ENCODE measurements around the gene IL4R. TPM values are rescaled to one million over a fixed set of nuclear protein-coding genes. Genes with fewer than 3 reads are reported as not detected.
A peak's percentile ranks its signal among the peaks of the same experiment; 100 is the strongest.

IL4R gene
- total RNA-seq, 1 experiment from 2014 or later = 12.0 TPM

DNA sequence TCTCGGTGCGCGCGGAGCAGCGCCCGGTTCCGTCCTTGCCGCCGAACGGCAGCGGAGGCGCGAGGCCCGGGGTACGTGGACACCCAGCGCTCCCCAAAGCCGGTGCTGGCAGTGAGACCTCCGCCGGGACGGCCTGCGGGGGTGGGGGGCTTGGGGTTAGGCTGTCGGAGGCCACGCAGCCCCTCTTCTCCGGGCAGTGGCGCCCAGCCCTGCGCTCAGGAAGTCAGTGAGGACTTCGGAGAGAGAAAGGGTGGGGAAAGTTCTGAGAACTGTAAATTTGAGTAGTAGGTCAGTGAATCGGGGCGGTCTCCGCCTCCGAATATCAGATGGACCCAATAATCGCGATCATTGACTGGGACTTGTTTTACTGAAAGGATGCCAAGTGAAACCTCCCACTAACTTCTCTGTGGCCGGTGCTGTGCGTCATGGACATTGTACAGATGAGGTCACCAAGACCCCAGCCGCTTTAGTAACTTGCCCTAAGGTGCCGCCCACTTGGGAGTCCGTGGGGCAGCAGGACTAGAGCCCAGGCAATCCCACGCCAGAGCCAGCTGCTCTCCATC, 468 bp downstream of the IL4R start:
- Histone ChIP-seq H3K9ac (ENCODE audit: low read length) (peak overlapping the region; percentile 73), H3K27me3 (ENCODE audit: low read length) (no peaks in the 10 kb centered on the region; the same call in 1 of the 2 replicates), H3K79me2 (ENCODE audit: low read length) (no peaks in the 10 kb centered on the region), H3K4me3 (ENCODE audit: low read length) (peak overlapping the region; percentile 77), H3K4me2 (ENCODE audit: low read depth, low read length, poor library complexity, severe bottlenecking) (peak overlapping the region; percentile 95), H3K9me3 (ENCODE audit: low read length) (no peaks in the 10 kb centered on the region), H3K9me2 (replicated peaks; ENCODE audit: insufficient read depth, low read length) (no peaks in the 10 kb centered on the region), H4K20me1 (ENCODE audit: insufficient read depth, low read depth, low read length) (peaks cover 4% of the 10 kb centered on the region; the same call in 1 of the 2 replicates), H3K36me3 (ENCODE audit: insufficient read depth, low read length) (no peaks in the 10 kb centered on the region), H3K4me1 (ENCODE audit: low read length) (peaks cover 28% of the 10 kb centered on the region), H2AFZ (ENCODE audit: low read length) (peak overlapping the region; percentile 79), H3K27ac (ENCODE audit: low read length) (no peak overlapping the region)
- peak; percentile 45 for DNase-seq

DNA sequence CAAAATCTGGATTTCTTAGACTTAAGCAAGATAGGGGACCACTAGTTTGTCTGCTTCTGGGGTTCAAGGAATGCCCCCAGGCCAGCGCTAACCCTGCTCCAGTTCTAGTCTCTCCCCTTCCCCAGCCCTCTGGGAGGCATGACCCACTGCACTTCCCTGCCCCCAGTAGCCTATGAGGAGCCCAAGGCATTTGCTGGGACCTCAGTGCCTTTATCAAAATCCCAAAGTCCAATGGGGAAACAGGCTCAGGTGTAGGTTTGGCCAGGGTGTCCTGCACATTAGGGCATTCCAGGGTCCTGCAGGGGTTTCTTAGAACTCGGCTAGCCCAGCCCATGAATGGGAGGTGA, 1.2 kb downstream of the IL4R start:
- Histone ChIP-seq H3K36me3 (ENCODE audit: insufficient read depth, low read length) (no peaks in the 10 kb centered on the region), H3K27me3 (ENCODE audit: low read length) (no peaks in the 10 kb centered on the region; the same call in 1 of the 2 replicates), H2AFZ (ENCODE audit: low read length) (no peak overlapping the region), H3K9me2 (replicated peaks; ENCODE audit: insufficient read depth, low read length) (no peaks in the 10 kb centered on the region), H3K4me3 (ENCODE audit: low read length) (no peak overlapping the region), H3K9me3 (ENCODE audit: low read length) (no peaks in the 10 kb centered on the region), H3K27ac (ENCODE audit: low read length) (no peak overlapping the region), H3K9ac (ENCODE audit: low read length) (no peak overlapping the region), H4K20me1 (ENCODE audit: insufficient read depth, low read depth, low read length) (peaks cover 4% of the 10 kb centered on the region; the same call in 1 of the 2 replicates), H3K4me2 (ENCODE audit: low read depth, low read length, poor library complexity, severe bottlenecking) (no peak overlapping the region), H3K79me2 (ENCODE audit: low read length) (no peaks in the 10 kb centered on the region), H3K4me1 (ENCODE audit: low read length) (peaks cover 28% of the 10 kb centered on the region)
- no peak for DNase-seq

DNA sequence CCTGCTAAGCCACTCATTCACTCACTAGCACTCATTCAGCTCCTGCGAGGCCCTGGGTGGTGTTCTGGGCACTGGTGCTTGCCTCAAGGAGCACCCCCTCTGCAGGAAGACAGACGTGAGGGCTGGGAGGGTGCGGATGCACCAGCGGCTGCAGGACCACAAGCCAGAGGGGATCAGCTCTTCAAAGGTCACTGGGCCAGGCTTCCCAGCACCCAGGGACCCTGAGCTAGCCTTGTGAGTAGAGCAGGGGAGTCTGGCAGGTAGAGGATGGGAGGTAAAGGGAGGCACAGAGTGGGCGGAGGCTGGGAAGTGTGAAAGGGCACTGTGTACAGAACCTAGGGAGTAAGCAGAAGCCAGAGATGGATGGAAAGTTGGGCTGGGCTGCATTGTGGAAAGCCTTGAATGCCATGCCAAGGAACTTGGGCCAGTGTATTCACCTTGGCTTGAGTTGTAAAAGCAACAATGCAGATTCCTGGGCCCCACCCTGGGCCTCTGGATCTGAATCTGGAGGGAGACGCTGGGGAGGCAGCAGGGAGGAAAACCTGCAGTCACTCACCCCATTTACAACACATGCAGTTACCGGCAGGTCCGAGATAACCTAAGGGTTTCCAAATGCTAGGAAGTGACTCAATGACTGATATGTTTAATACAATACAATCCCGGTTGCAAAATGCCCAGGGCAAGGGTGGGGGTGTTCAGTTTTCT, 1.7 kb downstream of the IL4R start:
- Histone ChIP-seq H3K9ac (ENCODE audit: low read length) (no peak overlapping the region), H2AFZ (ENCODE audit: low read length) (no peak overlapping the region), H3K4me2 (ENCODE audit: low read depth, low read length, poor library complexity, severe bottlenecking) (no peak overlapping the region), H3K36me3 (ENCODE audit: insufficient read depth, low read length) (no peaks in the 10 kb centered on the region), H3K4me1 (ENCODE audit: low read length) (peaks cover 28% of the 10 kb centered on the region), H3K9me2 (replicated peaks; ENCODE audit: insufficient read depth, low read length) (no peaks in the 10 kb centered on the region), H4K20me1 (ENCODE audit: insufficient read depth, low read depth, low read length) (peaks cover 4% of the 10 kb centered on the region; the same call in 1 of the 2 replicates), H3K27me3 (ENCODE audit: low read length) (no peaks in the 10 kb centered on the region; the same call in 1 of the 2 replicates), H3K9me3 (ENCODE audit: low read length) (no peaks in the 10 kb centered on the region), H3K27ac (ENCODE audit: low read length) (no peak overlapping the region), H3K79me2 (ENCODE audit: low read length) (no peaks in the 10 kb centered on the region), H3K4me3 (ENCODE audit: low read length) (no peak overlapping the region)
- no peak for DNase-seq

DNA sequence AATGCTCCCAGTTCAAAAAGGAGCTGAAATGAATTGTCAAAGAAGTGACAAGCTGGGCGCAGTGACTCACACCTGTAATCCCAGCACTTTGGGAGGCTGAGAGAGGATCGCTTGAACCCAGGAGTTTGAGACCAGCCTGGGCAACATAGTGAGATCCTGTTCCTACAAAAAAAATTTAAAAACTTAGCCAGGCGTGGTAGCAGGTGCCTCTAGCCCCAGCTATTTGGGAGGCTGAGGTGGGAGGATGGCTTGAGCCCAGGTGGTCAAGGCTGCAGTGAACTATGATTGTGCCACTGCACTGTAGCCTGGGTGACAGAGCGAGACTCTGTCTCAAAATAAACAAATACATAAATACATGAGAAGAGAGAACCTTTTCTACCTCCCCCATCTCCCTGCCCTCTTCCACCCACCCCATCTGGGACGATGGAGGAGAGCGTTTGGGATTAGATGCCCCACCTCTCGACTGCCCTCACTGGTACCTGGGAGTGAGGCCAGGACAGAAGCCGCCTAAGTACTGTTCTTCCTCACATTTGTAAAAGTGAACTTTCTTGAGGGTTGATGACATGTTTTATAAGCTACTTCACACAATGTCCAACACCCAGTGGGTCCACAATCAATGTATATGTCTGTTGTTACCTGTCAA, 2.4 kb downstream of the IL4R start:
- Histone ChIP-seq H3K9me3 (ENCODE audit: low read length) (no peaks in the 10 kb centered on the region), H3K9ac (ENCODE audit: low read length) (no peak overlapping the region), H3K4me1 (ENCODE audit: low read length) (peaks cover 28% of the 10 kb centered on the region)

DNA sequence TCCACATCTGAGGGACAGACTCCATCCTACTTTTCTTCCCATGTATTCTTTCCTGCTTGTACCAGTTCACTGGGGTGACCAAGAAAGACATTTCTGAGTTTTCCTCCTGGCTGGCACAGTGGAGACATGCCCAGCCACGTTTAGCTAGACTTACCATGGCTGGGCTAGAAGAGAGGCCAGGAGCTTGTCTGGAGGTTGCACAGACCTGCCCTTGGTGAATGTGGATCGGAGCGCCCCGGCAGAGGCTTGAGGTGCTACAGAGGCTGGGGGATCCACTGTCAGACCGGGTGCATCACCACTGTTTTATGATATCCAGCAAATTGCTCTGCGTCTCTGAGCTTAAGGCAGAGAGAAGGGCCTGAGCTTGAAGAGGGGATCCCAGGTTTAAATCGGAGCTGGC, 3.5 kb downstream of the IL4R start:
- Histone ChIP-seq H3K4me2 (ENCODE audit: low read depth, low read length, poor library complexity, severe bottlenecking) (no peak overlapping the region), H3K27ac (ENCODE audit: low read length) (no peak overlapping the region), H3K9me2 (replicated peaks; ENCODE audit: insufficient read depth, low read length) (no peaks in the 10 kb centered on the region), H3K9ac (ENCODE audit: low read length) (no peak overlapping the region), H3K36me3 (ENCODE audit: insufficient read depth, low read length) (no peaks in the 10 kb centered on the region), H3K27me3 (ENCODE audit: low read length) (no peaks in the 10 kb centered on the region; the same call in 1 of the 2 replicates), H3K79me2 (ENCODE audit: low read length) (no peaks in the 10 kb centered on the region), H4K20me1 (ENCODE audit: insufficient read depth, low read depth, low read length) (peaks cover 4% of the 10 kb centered on the region; the same call in 1 of the 2 replicates), H3K9me3 (ENCODE audit: low read length) (no peaks in the 10 kb centered on the region), H2AFZ (ENCODE audit: low read length) (no peak overlapping the region), H3K4me3 (ENCODE audit: low read length) (no peak overlapping the region), H3K4me1 (ENCODE audit: low read length) (peaks cover 28% of the 10 kb centered on the region)
- DNase-seq = no peak

More for the DNA sequence above, 2.4 kb downstream of the IL4R start:
- Histone ChIP-seq H3K27ac (ENCODE audit: low read length) (no peak overlapping the region), H4K20me1 (ENCODE audit: insufficient read depth, low read depth, low read length) (peaks cover 4% of the 10 kb centered on the region; the same call in 1 of the 2 replicates), H2AFZ (ENCODE audit: low read length) (no peak overlapping the region), H3K36me3 (ENCODE audit: insufficient read depth, low read length) (no peaks in the 10 kb centered on the region), H3K9me2 (replicated peaks; ENCODE audit: insufficient read depth, low read length) (no peaks in the 10 kb centered on the region), H3K79me2 (ENCODE audit: low read length) (no peaks in the 10 kb centered on the region), H3K27me3 (ENCODE audit: low read length) (no peaks in the 10 kb centered on the region; the same call in 1 of the 2 replicates), H3K4me2 (ENCODE audit: low read depth, low read length, poor library complexity, severe bottlenecking) (no peak overlapping the region), H3K4me3 (ENCODE audit: low read length) (no peak overlapping the region)
- no peak for DNase-seq

DNA sequence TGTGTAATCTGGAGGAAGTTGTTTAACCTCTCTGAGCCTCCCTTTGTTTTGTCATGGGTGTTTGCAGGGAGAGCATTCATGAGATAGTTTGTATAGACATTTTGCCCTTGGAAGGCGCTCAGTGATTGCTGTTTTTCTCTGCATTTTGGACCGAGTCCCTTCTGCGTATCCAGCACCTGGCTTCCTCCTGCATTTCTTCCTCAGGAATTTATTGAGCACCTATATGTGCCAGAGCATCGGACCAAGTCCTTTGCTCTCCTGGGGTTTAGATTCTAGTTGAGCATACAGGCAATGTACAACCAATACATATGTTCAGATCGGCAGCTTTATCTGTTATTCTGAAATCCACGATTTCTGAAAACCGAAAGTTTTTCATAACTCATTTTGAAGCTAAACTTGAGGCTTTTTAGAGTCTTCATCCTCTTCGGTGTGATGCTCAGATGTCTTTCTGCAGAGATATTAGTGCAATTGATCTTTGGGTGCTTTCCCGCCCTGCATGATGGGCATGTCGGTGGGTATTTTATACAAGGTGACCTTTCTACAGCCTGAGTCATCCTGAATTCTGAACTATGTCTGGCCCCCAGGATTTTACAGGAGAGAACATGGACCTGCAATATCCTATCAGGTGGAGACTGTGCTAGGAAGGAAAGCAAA, 4.1 kb downstream of the IL4R start:
- H3K9ac ChIP-seq (ENCODE audit: low read length) = no peak overlapping the region
- H2AFZ ChIP-seq (ENCODE audit: low read length) = no peak overlapping the region
- no peaks in the 10 kb centered on the region for H3K9me2 ChIP-seq (replicated peaks; ENCODE audit: insufficient read depth, low read length)
- peaks cover 6% of the 10 kb centered on the region; the same call in 1 of the 2 replicates for H4K20me1 ChIP-seq (ENCODE audit: insufficient read depth, low read depth, low read length)
- H3K4me2 ChIP-seq (ENCODE audit: low read depth, low read length, poor library complexity, severe bottlenecking) = peak overlapping the region; percentile 51
- no peak overlapping the region; the same call in 1 of the 2 replicates for H3K4me3 ChIP-seq (ENCODE audit: low read length)
- H3K4me1 ChIP-seq (ENCODE audit: low read length) = peaks cover 28% of the 10 kb centered on the region
- no peaks in the 10 kb centered on the region; the same call in 1 of the 2 replicates for H3K27me3 ChIP-seq (ENCODE audit: low read length)
- no peak for DNase-seq
- H3K36me3 ChIP-seq (ENCODE audit: insufficient read depth, low read length) = no peaks in the 10 kb centered on the region
- no peaks in the 10 kb centered on the region for H3K9me3 ChIP-seq (ENCODE audit: low read length)
- H3K79me2 ChIP-seq (ENCODE audit: low read length) = no peaks in the 10 kb centered on the region
- H3K27ac ChIP-seq (ENCODE audit: low read length) = no peak overlapping the region

DNA sequence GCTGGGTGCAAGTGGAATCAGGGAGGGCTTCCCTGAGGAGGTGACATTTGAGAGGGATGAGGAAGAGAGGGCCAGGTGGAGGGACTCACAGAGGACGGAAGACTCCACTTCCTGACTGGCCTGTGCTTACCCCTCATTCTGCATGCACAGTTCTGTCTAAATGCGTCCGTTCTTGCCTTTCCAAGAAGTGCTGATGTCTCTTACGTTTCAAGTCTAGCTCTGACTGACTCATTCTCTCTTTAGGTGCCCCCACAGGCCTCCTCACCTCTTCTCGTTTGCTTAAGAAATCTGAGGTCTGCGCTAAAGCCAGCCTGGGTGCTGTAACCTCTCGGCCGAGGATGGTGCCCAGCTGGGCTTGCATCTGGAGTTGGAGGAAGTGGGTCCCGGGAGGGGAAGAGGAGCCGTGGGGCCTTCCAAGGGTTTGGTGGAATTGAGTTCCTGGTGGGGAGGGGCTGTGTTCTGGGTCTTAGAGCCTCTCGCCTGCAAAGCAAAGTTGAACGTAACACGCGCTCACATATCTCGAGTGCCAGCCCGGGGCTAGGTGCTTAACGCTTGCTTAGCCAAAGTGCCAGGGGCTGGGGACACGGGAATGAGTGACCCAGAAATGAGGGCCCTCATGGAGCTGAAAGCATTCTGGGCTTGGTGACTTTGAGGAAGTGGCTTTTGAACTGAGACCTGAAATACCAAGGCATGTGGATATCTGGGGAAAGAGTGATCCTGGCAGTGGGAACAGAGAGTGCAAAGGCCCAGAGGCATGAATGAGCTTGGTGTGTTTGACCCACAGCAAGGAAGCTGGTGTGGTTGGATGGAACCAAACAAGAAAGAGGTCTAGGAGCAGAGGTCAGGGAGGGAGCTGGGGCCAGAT, 4.8 kb downstream of the IL4R start:
- no peaks in the 10 kb centered on the region; the same call in 1 of the 2 replicates for H3K27me3 ChIP-seq (ENCODE audit: low read length)
- H3K4me1 ChIP-seq (ENCODE audit: low read length) = peaks cover 24% of the 10 kb centered on the region
- DNase-seq = peak; percentile 73
- no peak overlapping the region for H2AFZ ChIP-seq (ENCODE audit: low read length)
- H3K79me2 ChIP-seq (ENCODE audit: low read length) = no peaks in the 10 kb centered on the region
- H3K9ac ChIP-seq (ENCODE audit: low read length) = 0 out of 2 replicates have a peak overlapping the region, but pooled peaks have one; percentile 6
- H3K27ac ChIP-seq (ENCODE audit: low read length) = no peak overlapping the region
- H3K4me2 ChIP-seq (ENCODE audit: low read depth, low read length, poor library complexity, severe bottlenecking) = peak overlapping the region; percentile 51
- no peaks in the 10 kb centered on the region for H3K9me3 ChIP-seq (ENCODE audit: low read length)
- no peaks in the 10 kb centered on the region for H3K9me2 ChIP-seq (replicated peaks; ENCODE audit: insufficient read depth, low read length)
- H3K4me3 ChIP-seq (ENCODE audit: low read length) = peak overlapping the region; percentile 3; the same call in 1 of the 2 replicates
- no peaks in the 10 kb centered on the region for H3K36me3 ChIP-seq (ENCODE audit: insufficient read depth, low read length)
- peaks cover 8% of the 10 kb centered on the region; the same call in 1 of the 2 replicates for H4K20me1 ChIP-seq (ENCODE audit: insufficient read depth, low read depth, low read length)
